GM06990 (cell line): ENCODE data around the gene PROC.
A peak's percentile ranks its signal among the peaks of the same experiment; 100 is the strongest.
"Not testable (repeated sequence)": the region's sequence is repeated elsewhere in the genome, so short reads cannot be mapped to it uniquely, and the experiment has no call there.

Source experiments
- DNase-seq: peaks from one replicate; pipeline ENCODE4 v3.0.0-alpha.2; 2011; ENCODE audit not compliant: insufficient read length; ENCODE audit errors: extremely low read depth
- H3K27me3 ChIP-seq: replicated peaks from 2 replicates; pipeline ENCODE4 v1.6.0; 2011; ENCODE audit warnings: low read length; ENCODE audit not compliant: control insufficient read depth, insufficient read depth
- H3K36me3 ChIP-seq: 2 replicates; pipeline ENCODE4 v1.5.1; 2011; ENCODE audit warnings: low read length; ENCODE audit not compliant: control insufficient read depth, insufficient read depth
- H3K4me3 ChIP-seq: replicated peaks from 2 replicates; pipeline ENCODE4 v1.5.1; 2011; ENCODE audit warnings: low read depth, mild to moderate bottlenecking, control low read depth, low read length
- TF ChIP-seq, protein P1 (sequence below): IDR thresholded peaks from 2 replicates; pipeline ENCODE4 v1.5.1; 2011; ENCODE audit warnings: low read length, control low read depth, mild to moderate bottlenecking, inconsistent platforms; ENCODE audit not compliant: insufficient read depth, poor library complexity, severe bottlenecking

Gene PROC

DNA sequence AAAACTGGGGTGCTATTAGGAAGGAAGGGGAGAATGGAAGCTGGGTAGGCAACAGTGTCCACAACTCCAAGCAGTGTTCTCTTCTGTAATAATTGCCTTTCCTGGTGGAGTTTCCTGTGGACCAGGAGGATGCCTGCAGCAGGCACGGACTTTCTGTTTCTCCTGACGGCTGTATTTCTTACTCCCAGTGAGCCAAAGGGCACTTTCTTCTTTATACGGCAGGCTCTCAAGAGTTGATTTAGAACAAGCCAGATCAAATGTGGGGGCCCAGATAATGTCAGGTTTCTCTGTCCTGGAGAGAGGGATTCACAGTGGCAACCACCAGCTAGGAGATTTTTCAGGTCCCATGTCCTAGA lies 13.0 kb upstream of the PROC start:
- TF ChIP-seq, protein P1, sequence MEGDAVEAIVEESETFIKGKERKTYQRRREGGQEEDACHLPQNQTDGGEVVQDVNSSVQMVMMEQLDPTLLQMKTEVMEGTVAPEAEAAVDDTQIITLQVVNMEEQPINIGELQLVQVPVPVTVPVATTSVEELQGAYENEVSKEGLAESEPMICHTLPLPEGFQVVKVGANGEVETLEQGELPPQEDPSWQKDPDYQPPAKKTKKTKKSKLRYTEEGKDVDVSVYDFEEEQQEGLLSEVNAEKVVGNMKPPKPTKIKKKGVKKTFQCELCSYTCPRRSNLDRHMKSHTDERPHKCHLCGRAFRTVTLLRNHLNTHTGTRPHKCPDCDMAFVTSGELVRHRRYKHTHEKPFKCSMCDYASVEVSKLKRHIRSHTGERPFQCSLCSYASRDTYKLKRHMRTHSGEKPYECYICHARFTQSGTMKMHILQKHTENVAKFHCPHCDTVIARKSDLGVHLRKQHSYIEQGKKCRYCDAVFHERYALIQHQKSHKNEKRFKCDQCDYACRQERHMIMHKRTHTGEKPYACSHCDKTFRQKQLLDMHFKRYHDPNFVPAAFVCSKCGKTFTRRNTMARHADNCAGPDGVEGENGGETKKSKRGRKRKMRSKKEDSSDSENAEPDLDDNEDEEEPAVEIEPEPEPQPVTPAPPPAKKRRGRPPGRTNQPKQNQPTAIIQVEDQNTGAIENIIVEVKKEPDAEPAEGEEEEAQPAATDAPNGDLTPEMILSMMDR, result no peak
- Histone ChIP-seq H3K36me3 (no peaks in the 10 kb centered on the region), H3K4me3 (no peak overlapping the region), H3K27me3 (no peaks in the 10 kb centered on the region)
- no peak for DNase-seq

DNA sequence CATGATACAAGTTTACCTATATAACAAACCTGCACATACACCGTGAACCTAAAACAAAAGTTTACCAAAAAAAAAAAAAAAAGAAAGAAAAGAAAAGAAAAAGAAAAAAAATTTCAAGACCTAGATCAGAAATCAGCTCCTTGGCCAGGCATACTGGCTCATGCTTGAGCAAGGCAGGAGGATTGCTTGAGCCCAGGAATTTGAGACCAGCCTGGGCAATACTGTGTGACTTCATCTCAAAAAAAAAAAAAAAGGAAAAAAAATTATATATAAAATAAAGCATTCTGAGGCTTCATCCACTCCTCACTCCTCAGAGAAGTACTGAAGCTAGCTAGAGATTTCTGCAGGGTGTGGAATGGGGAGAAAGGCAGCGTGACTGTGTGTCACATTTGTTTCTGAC lies 11.8 kb upstream of the PROC start:
- Histone ChIP-seq H3K4me3 (no peak overlapping the region), H3K36me3 (no peaks in the 10 kb centered on the region), H3K27me3 (no peaks in the 10 kb centered on the region)
- no peak for DNase-seq
- TF ChIP-seq, protein P1, result no peak

DNA sequence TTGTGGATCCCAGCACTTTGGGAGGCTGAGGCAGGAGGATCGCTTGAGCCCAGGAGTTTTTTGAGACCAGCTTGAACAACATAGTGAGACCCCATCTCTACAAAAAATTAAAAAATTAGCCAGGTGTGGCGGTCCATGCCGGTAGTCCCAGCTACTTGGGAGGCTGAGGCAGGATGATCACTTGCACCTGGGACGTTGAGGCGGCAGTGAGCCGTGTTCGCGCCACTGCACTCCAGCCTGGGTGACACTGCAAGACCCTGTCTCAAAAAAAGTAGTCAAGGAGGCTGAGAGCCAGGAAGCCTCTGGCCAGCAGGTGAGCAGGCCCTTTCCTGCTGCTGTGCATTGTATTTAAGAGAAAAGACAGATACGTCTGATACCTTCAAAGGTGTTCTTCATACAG lies 11.1 kb upstream of the PROC start:
- no peak overlapping the region for H3K4me3 ChIP-seq
- no peak for DNase-seq

DNA sequence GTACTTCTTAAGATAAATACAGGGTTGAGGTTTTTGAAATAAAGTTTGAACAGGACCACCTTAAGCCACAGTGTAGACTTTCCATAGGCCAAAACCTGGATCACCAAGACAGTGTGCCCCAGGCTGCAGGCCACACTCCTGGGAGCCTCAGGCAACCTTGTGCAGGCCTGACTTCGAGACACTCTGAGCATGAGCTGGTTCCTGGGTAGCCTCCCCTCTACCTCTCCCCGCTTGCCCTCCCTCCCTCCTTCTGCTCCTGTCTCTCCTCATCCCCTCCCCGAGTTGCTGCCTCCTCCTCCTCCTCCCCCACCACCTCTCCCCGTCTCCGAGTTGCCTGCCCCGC lies 10.6 kb upstream of the PROC start:
- Histone ChIP-seq H3K27me3 (no peaks in the 10 kb centered on the region), H3K4me3 (peak overlapping the region; percentile 42), H3K36me3 (no peaks in the 10 kb centered on the region)
- TF ChIP-seq, protein P1, result no peak
- no peak for DNase-seq

More for the DNA sequence above, 11.1 kb upstream of the PROC start:
- Histone ChIP-seq H3K36me3 (no peaks in the 10 kb centered on the region), H3K27me3 (no peaks in the 10 kb centered on the region)
- TF ChIP-seq, protein P1, result no peak

DNA sequence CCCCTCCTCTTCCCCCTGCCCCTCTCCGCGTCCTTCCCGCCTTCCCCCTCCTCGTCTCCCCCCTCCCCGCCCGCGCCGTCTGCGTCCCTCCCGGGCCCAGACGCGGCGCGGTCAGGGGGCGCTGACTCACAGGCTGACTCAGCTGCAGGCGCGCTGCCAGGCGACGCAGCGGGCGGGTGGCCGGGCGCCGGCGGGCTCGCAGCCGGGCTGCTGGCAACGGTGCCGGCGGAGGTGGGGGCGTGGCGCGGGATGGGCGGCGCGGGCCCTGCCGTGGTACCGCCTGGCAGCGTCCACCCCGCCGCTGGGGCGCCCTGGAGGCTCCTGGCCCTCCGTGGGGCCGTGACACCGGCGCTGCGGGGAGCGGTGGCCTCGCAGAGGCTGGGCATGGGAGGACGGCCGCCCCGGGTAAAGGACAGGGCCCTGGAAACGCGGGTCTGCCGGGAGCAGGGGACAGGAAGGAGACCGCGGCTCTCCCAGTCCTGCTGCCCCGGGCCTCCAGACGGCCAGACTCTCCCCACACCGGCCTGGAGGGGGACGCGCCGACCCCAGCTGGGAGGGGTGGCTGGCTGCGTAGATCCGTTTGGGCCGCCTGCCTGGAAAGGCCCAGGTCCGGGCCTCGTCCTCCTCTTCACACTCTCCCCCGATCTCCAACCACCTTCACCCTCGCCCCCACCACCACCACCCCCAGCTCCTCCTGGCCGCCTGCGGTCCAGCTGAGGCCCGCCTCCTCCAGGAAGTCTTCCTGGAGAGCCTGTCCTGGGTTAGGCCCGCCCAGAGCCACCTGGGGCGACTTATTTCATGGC lies 10.0 kb upstream of the PROC start:
- DNase-seq, result peak; percentile 81
- peak overlapping the region; percentile 47 for H3K4me3 ChIP-seq
- TF ChIP-seq, protein P1, result no peak
- no peaks in the 10 kb centered on the region for H3K27me3 ChIP-seq
- no peaks in the 10 kb centered on the region for H3K36me3 ChIP-seq

DNA sequence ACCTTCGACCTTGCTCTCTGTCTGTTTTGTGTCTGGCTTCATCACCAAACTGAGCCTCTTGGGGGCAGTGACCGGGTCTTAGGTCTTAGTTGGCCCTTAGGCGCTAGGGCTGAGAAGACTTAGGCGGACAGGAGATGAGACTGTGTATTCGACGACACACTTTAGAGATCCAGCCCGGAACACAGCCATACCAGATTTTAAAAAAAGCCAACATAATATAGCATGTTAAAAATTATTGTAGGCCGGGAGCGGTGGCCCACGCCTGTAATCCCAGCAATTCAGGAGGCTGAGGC lies 9.5 kb upstream of the PROC start:
- H3K36me3 ChIP-seq, result no peaks in the 10 kb centered on the region
- H3K27me3 ChIP-seq, result no peaks in the 10 kb centered on the region
- TF ChIP-seq, protein P1, result no peak
- no peak overlapping the region for H3K4me3 ChIP-seq
- DNase-seq, result no peak

DNA sequence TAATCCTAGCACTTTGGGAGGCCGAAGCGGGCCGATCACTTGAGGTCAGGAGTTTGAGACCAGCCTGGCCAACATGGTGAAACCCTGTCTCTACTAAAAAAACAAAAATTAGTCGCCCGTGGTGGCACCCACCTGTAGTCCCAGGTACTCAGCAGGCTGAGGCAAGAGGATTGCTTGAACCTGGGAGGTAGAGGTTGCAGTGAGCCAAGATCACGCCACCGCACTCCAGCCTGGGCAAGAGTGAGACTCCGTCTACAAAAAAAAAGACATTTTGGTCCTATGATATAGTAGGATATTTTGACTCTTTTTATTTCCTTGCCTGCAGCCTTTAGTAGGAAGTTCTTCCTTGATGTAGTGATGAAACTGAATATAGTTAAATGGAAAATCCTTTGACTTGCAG lies 8.5 kb upstream of the PROC start:
- H3K4me3 ChIP-seq, DNase-seq, H3K36me3 ChIP-seq, H3K27me3 ChIP-seq: not testable (repeated sequence)
